ENCODE data around the gene SERHL2. TPM values are rescaled to one million over a fixed set of nuclear protein-coding genes. Genes with fewer than 3 reads are reported as not detected.
A peak's percentile ranks its signal among the peaks of the same experiment; 100 is the strongest.
"Not testable (repeated sequence)": the region's sequence is repeated elsewhere in the genome, so short reads cannot be mapped to it uniquely, and the experiment has no call there.

Gene SERHL2
- total RNA-seq, 1 experiment from 2014 or later = 0.75 TPM

DNA sequence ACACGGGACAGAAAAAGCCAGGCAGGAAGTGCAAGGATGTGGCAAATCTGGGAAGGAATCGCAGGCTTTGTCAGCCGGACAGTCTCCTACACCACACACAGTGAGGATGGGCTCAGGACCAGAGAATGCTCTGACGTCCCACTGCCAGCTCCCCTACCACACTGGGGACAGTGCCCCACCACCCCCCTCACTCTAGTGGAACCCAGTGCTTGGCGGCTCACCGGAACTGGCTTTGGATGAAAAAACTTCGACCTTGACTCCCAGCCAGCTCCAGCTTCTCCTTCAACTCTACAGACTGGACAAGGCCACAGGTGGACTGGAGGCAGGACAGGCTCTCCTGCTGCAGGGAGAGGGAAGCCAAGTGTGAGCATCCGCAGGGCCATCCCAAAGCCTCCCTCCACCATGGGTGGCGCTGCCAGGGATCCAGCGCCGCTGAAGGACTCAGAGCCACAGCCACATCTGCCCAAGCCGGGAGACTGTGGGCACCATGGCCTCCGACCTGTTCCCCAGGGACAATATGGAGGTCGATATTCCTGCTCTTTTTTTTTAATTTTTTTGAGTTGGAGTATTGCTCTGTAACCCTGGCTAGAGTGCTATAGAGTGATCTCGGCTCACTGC is 24.0 kb downstream of the SERHL2 start:
- peaks cover 41% of the 10 kb centered on the region for H3K36me3 Mint-ChIP-seq (ENCODE audit: insufficient read depth, unreplicated experiment)
- ChIA-PET POLR2A (no interaction called here), CTCF (interaction anchor here (0.6 kb wide), 1 partner anchor 93 kb away, joined by 4 read pairs; no protein-coding TSS in a partner anchor)
- H3K27ac Mint-ChIP-seq (ENCODE audit: low read depth, unreplicated experiment) = no peak overlapping the region
- intact Hi-C loops (cut with micrococcal nuclease) = no loop called here
- no peaks in the 10 kb centered on the region for H3K9me3 Mint-ChIP-seq (ENCODE audit: unreplicated experiment)
- TF ChIP-seq, protein P1, sequence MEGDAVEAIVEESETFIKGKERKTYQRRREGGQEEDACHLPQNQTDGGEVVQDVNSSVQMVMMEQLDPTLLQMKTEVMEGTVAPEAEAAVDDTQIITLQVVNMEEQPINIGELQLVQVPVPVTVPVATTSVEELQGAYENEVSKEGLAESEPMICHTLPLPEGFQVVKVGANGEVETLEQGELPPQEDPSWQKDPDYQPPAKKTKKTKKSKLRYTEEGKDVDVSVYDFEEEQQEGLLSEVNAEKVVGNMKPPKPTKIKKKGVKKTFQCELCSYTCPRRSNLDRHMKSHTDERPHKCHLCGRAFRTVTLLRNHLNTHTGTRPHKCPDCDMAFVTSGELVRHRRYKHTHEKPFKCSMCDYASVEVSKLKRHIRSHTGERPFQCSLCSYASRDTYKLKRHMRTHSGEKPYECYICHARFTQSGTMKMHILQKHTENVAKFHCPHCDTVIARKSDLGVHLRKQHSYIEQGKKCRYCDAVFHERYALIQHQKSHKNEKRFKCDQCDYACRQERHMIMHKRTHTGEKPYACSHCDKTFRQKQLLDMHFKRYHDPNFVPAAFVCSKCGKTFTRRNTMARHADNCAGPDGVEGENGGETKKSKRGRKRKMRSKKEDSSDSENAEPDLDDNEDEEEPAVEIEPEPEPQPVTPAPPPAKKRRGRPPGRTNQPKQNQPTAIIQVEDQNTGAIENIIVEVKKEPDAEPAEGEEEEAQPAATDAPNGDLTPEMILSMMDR (IDR thresholded peaks at IDR 0.05; ENCODE audit: unreplicated experiment) = no peak
- BruUV-seq (replicated peaks) = no TSS peak
- peaks cover 5% of the 10 kb centered on the region for H3K4me1 Mint-ChIP-seq (ENCODE audit: insufficient read depth, unreplicated experiment)
- DNase-seq (ENCODE audit: unreplicated experiment) = no peak
- H3K27me3 Mint-ChIP-seq (ENCODE audit: insufficient read depth, unreplicated experiment) = no peaks in the 10 kb centered on the region
- H3K4me3 Mint-ChIP-seq (ENCODE audit: unreplicated experiment) = no peak overlapping the region

DNA sequence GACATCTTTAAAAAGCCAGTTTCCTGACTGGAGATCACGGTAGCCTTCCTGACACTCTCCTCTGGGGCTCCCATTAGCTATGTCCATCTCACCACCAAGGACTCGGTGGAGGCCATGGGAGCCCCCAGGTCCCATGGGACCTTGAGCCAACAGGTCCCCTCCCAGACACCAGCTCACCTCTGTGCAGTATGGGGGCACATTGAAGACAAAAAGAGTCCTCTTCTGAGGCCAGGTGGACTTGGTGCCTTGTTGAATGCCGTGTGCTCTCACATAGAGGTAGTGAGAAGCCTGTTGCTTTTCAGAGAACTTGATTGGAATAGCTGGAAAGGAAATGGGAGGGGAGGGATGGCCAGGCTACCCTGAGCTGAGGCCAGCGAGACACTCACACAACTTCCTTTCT is 26.3 kb downstream of the SERHL2 start:
- H3K4me3 Mint-ChIP-seq (ENCODE audit: unreplicated experiment); intact Hi-C loops (cut with micrococcal nuclease); CTCF ChIA-PET; H3K4me1 Mint-ChIP-seq (ENCODE audit: insufficient read depth, unreplicated experiment); H3K27me3 Mint-ChIP-seq (ENCODE audit: insufficient read depth, unreplicated experiment); DNase-seq (ENCODE audit: unreplicated experiment); H3K27ac Mint-ChIP-seq (ENCODE audit: low read depth, unreplicated experiment); POLR2A ChIA-PET; H3K9me3 Mint-ChIP-seq (ENCODE audit: unreplicated experiment); BruUV-seq (replicated peaks): not testable (repeated sequence)
- peaks cover 56% of the 10 kb centered on the region for H3K36me3 Mint-ChIP-seq (ENCODE audit: insufficient read depth, unreplicated experiment)

DNA sequence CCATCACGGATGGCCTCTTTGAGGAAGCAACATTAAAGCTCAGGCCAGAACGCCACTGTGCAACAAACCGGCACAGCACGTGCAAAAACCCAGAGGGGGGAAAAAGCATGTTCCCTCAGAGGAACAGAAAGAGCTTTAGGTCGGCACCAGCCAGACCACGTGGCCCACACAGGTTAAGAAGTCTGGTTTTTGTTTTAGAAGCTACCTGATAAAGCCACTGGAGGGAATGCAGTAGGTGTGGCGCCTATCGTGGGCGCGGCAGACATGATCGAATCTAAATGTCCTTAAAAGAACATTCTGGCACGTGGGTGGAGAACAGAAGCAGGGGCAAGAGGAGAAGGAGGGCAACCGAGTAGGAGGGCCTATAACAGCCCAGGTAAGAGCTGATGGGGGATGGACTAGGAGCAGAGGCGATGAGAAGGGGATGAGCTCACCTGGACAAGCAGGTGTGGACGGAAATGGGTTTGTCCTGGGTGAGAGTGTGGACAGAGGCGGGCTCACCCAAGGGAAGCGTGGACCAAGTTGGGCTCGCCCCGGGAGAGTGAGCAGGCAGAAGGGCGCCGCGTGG is 27.5 kb downstream of the SERHL2 start:
- POLR2A ChIA-PET = interaction anchor here (1.0 to 2.0 kb wide), 4 partner anchors 13 to 40 kb away, joined by 4 to 13 read pairs (median 6); partner anchors contain the start of gene POLDIP3
- H3K9me3 Mint-ChIP-seq (ENCODE audit: unreplicated experiment); BruUV-seq (replicated peaks); intact Hi-C loops (cut with micrococcal nuclease); H3K4me1 Mint-ChIP-seq (ENCODE audit: insufficient read depth, unreplicated experiment); DNase-seq (ENCODE audit: unreplicated experiment); H3K27me3 Mint-ChIP-seq (ENCODE audit: insufficient read depth, unreplicated experiment); CTCF ChIA-PET: not testable (repeated sequence)
- Mint-ChIP-seq H3K27ac (ENCODE audit: low read depth, unreplicated experiment) (peak overlapping the region; percentile 77), H3K4me3 (ENCODE audit: unreplicated experiment) (peak overlapping the region; percentile 91), H3K36me3 (ENCODE audit: insufficient read depth, unreplicated experiment) (peaks cover 68% of the 10 kb centered on the region)

DNA sequence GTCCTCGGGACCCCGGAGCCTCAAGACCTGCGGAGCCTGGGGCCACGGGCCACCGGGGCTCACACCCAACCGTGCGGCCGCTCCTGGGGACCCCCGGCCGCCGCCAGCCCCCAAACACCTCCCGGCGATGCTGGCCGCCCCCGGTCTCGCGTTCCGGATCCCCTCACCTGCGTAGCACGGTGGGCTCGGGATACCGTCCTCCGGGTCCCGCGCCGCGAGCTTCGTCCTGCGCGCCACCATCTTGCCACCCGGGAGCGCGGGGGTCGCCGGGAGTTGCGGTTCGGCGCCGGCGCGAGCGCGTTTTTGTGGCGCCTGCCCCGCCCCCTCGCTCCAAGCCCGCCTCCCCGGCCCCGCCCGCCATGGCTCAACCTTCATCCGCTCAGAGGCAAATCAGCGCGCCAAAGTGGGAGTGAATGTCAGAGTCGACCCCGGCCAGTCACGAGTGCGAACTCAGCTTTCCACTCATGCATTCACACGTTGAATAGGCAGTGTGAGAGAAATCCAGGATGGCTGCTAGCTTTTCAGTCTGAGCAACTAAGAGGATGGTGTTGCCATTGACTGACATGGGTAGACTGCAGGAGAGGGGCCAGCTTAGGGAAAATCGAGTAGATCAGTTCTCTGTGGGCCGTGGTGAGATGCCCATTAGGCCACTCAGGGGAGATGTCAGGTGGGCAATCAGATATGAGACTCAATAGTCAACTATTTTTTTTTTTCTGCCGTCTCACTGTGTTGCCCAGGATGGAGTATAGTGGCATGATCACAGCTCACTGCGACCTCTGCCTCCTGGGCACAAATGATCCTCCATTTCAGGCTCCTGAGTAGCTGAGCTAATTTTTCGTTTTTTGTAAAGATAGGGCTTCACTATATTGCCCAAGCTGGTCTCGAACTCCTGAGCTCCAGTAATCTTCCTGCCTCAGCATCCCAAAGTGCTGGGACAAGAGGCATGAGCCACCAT is 28.3 kb downstream of the SERHL2 start:
- ChIA-PET CTCF (no interaction called here), POLR2A (interaction anchor here (1.0 to 2.0 kb wide), 4 partner anchors 13 to 39 kb away, joined by 4 to 13 read pairs (median 6); partner anchors contain the start of gene POLDIP3)
- Mint-ChIP-seq H3K36me3 (ENCODE audit: insufficient read depth, unreplicated experiment) (peaks cover 75% of the 10 kb centered on the region), H3K27ac (ENCODE audit: low read depth, unreplicated experiment) (peak overlapping the region; percentile 77), H3K27me3 (ENCODE audit: insufficient read depth, unreplicated experiment) (no peaks in the 10 kb centered on the region), H3K4me3 (ENCODE audit: unreplicated experiment) (peak overlapping the region; percentile 91), H3K9me3 (ENCODE audit: unreplicated experiment) (no peaks in the 10 kb centered on the region), H3K4me1 (ENCODE audit: insufficient read depth, unreplicated experiment) (peaks cover 5% of the 10 kb centered on the region)
- DNase-seq (ENCODE audit: unreplicated experiment) = peak; percentile 67
- BruUV-seq (replicated peaks) = no TSS peak
- intact Hi-C loops (cut with micrococcal nuclease) = no loop called here
- TF ChIP-seq, protein P1 (IDR thresholded peaks at IDR 0.05; ENCODE audit: unreplicated experiment) = no peak

Measured in MCF 10A (cell line).